Nephron (organoid): ENCODE results near the gene DNMT3B.
"Not testable (repeated sequence)": the region's sequence is repeated elsewhere in the genome, so short reads cannot be mapped to it uniquely, and the experiment has no call there.

Experiments used
- H3K27ac Mint-ChIP-seq, 3 experiments: 2 replicates each; pipeline ENCODE4 v1.8.0; 2020; ENCODE audit warnings: mixed read lengths in 3 of 3, mild to moderate bottlenecking in 2 of 3, moderate library complexity in 1 of 3
- H3K27me3 Mint-ChIP-seq: 2 replicates; pipeline ENCODE4 v1.8.0; 2021; ENCODE audit warnings: low read depth, mild to moderate bottlenecking, moderate library complexity, mixed read lengths
- H3K36me3 Mint-ChIP-seq: 2 replicates; pipeline ENCODE4 v1.8.0; 2020; ENCODE audit warnings: low read depth, mixed read lengths
- H3K4me1 Mint-ChIP-seq: 2 replicates; pipeline ENCODE4 v1.8.0; 2020; ENCODE audit warnings: mixed read lengths
- H3K4me3 Mint-ChIP-seq, 3 experiments: 2 replicates each; pipeline ENCODE4 v1.8.0; 2020; ENCODE audit warnings: mild to moderate bottlenecking in 3 of 3, mixed read lengths in 3 of 3, moderate library complexity in 2 of 3
- H3K9me3 Mint-ChIP-seq: 2 replicates; pipeline ENCODE4 v1.8.0; 2020; ENCODE audit warnings: mixed read lengths
- TF ChIP-seq, protein P1 (sequence below), 3 experiments: fragments of 200-600 bp; sonication (generic); IDR thresholded peaks; one replicate each; pipeline ENCODE4 v1.5.0; 2021; ENCODE audit warnings: antibody characterized with exemption in 3 of 3; ENCODE audit not compliant: unreplicated experiment in 3 of 3

DNMT3B gene

GRCh38 chr20:32792731-32793458, 30.7 kb downstream of the DNMT3B start:
- Mint-ChIP-seq H3K27me3 (no peaks in the 10 kb centered on the region), H3K27ac (peak overlapping the region; percentile 76 to 92 (median 89)), H3K9me3 (no peaks in the 10 kb centered on the region), H3K4me1 (peaks cover 56% of the 10 kb centered on the region), H3K4me3 (peak overlapping the region in 1 of 3 experiments; percentile 17), H3K36me3 (peaks cover under 1% of the 10 kb centered on the region)
- TF ChIP-seq, protein P1, sequence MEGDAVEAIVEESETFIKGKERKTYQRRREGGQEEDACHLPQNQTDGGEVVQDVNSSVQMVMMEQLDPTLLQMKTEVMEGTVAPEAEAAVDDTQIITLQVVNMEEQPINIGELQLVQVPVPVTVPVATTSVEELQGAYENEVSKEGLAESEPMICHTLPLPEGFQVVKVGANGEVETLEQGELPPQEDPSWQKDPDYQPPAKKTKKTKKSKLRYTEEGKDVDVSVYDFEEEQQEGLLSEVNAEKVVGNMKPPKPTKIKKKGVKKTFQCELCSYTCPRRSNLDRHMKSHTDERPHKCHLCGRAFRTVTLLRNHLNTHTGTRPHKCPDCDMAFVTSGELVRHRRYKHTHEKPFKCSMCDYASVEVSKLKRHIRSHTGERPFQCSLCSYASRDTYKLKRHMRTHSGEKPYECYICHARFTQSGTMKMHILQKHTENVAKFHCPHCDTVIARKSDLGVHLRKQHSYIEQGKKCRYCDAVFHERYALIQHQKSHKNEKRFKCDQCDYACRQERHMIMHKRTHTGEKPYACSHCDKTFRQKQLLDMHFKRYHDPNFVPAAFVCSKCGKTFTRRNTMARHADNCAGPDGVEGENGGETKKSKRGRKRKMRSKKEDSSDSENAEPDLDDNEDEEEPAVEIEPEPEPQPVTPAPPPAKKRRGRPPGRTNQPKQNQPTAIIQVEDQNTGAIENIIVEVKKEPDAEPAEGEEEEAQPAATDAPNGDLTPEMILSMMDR (IDR thresholded peaks at IDR 0.05; ENCODE audit: unreplicated experiment in 3 of 3): no peak

DNA sequence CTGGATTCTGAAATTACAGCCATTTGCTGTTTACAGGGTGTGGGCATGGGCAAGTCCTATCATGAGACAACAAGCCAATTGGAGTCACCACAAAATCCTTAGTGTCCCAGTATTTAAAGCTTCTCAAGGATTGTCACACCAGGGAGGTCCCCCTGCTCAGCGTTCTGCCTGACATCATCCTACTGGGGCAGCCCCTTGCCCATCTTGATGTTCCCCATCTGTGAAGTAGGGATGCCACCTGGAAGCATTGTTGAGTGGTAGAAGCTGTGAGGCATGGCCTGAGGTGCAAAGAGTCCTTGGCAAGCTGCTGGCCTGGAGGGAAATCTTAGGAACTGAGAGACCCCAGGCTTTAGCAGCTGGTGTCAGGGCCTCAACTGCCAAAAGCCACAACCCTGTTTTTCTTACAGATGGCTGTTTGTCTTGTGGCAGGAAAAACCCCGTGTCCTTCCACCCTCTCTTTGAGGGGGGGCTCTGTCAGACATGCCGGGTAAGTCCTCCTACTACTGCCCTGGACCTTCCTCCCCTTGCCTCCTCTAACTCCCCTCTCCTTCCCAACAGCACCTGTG, 34.3 kb downstream of the DNMT3B start:
- Mint-ChIP-seq H3K4me3 (peak overlapping the region in 2 of 3 experiments; percentile 60 to 77), H3K27ac (peak overlapping the region; percentile 67 to 93 (median 87)), H3K4me1 (peaks cover 59% of the 10 kb centered on the region), H3K27me3 (no peaks in the 10 kb centered on the region), H3K36me3 (peaks cover 21% of the 10 kb centered on the region), H3K9me3 (no peaks in the 10 kb centered on the region)
- TF ChIP-seq, protein P1 (IDR thresholded peaks at IDR 0.05; ENCODE audit: unreplicated experiment in 3 of 3): no peak

DNA sequence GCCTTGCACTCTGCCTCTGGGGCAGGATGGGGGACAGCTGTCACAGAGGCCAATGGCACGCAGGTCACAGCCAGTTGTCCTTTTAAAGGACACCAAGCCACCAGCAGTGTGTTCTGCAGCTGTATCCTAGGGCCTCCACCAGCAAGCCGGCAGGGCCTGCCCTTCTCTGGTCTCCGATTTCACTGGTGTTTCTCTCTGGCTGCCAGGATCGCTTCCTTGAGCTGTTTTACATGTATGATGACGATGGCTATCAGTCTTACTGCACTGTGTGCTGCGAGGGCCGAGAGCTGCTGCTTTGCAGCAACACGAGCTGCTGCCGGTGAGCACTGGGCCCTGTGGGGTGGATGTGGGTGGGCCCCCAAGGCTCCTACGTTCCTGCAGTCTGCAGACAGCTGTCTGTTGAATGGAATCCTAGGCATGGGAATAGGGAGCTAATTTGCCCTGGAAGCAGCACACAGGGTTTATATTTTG, 34.8 kb downstream of the DNMT3B start:
- Mint-ChIP-seq H3K9me3 (no peaks in the 10 kb centered on the region), H3K4me3 (peak overlapping the region in 2 of 3 experiments; percentile 60 to 77), H3K27me3 (no peaks in the 10 kb centered on the region), H3K4me1 (peaks cover 54% of the 10 kb centered on the region), H3K36me3 (peaks cover 21% of the 10 kb centered on the region), H3K27ac (peak overlapping the region; percentile 67 to 93 (median 87))
- TF ChIP-seq, protein P1 (IDR thresholded peaks at IDR 0.05; ENCODE audit: unreplicated experiment in 3 of 3): no peak

- Mint-ChIP-seq H3K36me3 (peaks cover 26% of the 10 kb centered on the region), H3K27ac (peak overlapping the region; percentile 67 to 93 (median 87)), H3K4me3 (peak overlapping the region in 1 of 3 experiments; percentile 80), H3K4me1 (peaks cover 49% of the 10 kb centered on the region)
- not testable (repeated sequence) for H3K27me3 Mint-ChIP-seq, H3K9me3 Mint-ChIP-seq
Observed at GRCh38 chr20:32797571-32797970, 35.4 kb downstream of the DNMT3B start.

DNA sequence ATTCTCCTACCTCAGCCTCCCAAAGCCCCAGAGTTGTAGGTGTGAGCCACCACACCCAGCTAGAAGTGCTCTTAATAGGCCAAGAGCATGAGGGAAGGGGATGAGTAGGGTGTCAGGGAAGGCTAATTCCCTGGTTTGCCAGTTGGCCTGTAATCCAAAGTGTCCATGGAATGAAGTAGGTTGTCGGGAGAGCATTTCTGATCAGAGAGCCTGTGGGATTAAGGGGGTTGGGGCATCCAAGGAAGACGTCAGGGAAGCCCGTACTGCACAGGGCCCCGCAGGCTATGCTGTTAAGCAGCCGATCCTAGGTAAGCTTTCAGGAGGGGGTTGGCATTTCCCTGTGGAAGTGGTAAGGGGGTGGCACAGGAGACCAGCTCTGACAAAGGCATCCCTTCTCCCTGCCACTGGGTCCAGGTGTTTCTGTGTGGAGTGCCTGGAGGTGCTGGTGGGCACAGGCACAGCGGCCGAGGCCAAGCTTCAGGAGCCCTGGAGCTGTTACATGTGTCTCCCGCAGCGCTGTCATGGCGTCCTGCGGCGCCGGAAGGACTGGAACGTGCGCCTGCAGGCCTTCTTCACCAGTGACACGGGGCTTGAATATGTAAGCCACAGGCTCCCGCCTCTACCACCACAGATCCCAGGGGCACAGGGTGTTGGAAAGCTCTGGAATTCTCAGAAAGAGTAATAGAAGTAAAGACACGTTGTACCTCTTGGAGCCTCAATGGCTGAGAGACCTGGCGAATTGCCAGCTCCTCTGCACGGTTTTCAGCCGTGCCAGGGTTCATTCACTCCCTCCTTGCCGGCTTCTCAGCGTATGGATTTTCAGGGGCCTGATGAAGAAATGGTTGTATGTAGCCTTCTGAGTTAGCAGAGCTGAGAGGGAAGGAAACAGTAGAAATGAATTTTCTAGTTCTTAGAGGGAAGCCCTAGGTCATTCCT, 36.1 kb downstream of the DNMT3B start:
- Mint-ChIP-seq H3K36me3 (peaks cover 34% of the 10 kb centered on the region), H3K27me3 (no peaks in the 10 kb centered on the region), H3K9me3 (no peaks in the 10 kb centered on the region), H3K27ac (peak overlapping the region in 2 of 3 experiments; percentile 25 to 67), H3K4me1 (peaks cover 43% of the 10 kb centered on the region), H3K4me3 (peak overlapping the region in 2 of 3 experiments; percentile 12 to 80)
- TF ChIP-seq, protein P1 (IDR thresholded peaks at IDR 0.05; ENCODE audit: unreplicated experiment in 3 of 3): no peak

DNA sequence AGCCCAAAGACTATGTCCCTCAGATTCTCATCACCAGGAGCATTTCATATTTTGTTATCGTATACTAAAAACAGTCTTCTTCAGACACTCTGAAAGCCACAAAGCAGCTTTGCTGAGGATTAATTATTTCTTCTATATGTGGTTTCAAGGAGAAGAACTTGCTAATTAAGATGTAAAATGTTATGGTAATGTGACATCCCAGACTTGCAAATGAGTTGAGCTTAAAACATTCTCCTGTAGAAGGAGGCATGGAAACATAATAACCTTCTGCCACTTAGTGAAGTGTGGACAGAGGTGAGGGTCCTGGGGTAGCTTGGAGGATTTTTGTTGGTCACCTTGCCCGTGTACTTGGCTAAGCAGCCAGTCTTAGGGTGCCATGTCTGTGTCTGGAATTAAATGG, 40.9 kb downstream of the DNMT3B start:
- H3K4me3 Mint-ChIP-seq: no peak overlapping the region

More for the DNA sequence above, 40.9 kb downstream of the DNMT3B start:
- Mint-ChIP-seq H3K4me1 (peaks cover 50% of the 10 kb centered on the region), H3K36me3 (peaks cover 64% of the 10 kb centered on the region), H3K9me3 (no peaks in the 10 kb centered on the region), H3K27me3 (no peaks in the 10 kb centered on the region), H3K27ac (no peak overlapping the region)
- TF ChIP-seq, protein P1 (IDR thresholded peaks at IDR 0.05; ENCODE audit: unreplicated experiment in 3 of 3): no peak
